Measurements from ENCODE around the gene DLG2. TPM values are rescaled to one million over a fixed set of nuclear protein-coding genes. Genes with fewer than 3 reads are reported as not detected.

Gene DLG2
- total and polyA plus RNA-seq, 2 of the 4 experiments (the other 2 are of a cell fraction), result 0.31 to 0.36 TPM

GRCh38 chr11:85673393-85673792, 46.2 kb upstream of the DLG2 start:
- BruUV-seq (replicated peaks), result no TSS peak
- POLR2A ChIA-PET (ENCODE audit: unreplicated experiment), result no interaction called here

More at GRCh38 chr11:85673393-85673792, 46.2 kb upstream of the DLG2 start:
- H3K23ac ChIP-seq (ENCODE audit: low read depth, low read length), result no peak overlapping the region
- H2AK9ac ChIP-seq (replicated peaks; ENCODE audit: low read depth, low read length, poor library complexity), result no peak overlapping the region
- dilution Hi-C loops (cut with HindIII; ENCODE audit: low sequenced_read_pairs, unreplicated experiment), result no loop called here
- H3K4me1 ChIP-seq (ENCODE audit: control insufficient read depth, insufficient read depth, low read length), result no peaks in the 10 kb centered on the region
- H2AK5ac ChIP-seq (ENCODE audit: low read depth, low read length), result no peak overlapping the region
- no peak overlapping the region for H3K4me3 ChIP-seq (ENCODE audit: insufficient read depth, low read depth, low read length)
- TF ChIP-seq RCOR1 (IDR thresholded peaks at IDR 0.05; ENCODE audit: insufficient replicate concordance, low read length) (no peak), MAFK (IDR thresholded peaks at IDR 0.05; ENCODE audit: low read depth, low read length) (no peak), MXI1 (IDR thresholded peaks at IDR 0.05; ENCODE audit: borderline replicate concordance, low read depth, low read length) (no peak), FOS (IDR thresholded peaks at IDR 0.05; ENCODE audit: low read depth, low read length) (0 out of 2 replicates have a peak, but pooled peaks have one; percentile 8), POLR2A (IDR thresholded peaks at IDR 0.05; ENCODE audit: low read depth, low read length) (no peak)
- TF ChIP-seq, protein P1, sequence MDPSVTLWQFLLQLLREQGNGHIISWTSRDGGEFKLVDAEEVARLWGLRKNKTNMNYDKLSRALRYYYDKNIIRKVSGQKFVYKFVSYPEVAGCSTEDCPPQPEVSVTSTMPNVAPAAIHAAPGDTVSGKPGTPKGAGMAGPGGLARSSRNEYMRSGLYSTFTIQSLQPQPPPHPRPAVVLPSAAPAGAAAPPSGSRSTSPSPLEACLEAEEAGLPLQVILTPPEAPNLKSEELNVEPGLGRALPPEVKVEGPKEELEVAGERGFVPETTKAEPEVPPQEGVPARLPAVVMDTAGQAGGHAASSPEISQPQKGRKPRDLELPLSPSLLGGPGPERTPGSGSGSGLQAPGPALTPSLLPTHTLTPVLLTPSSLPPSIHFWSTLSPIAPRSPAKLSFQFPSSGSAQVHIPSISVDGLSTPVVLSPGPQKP (IDR thresholded peaks at IDR 0.05; ENCODE audit: borderline replicate concordance, low read depth, low read length), result no peak
- no peak overlapping the region for H2BK5ac ChIP-seq (ENCODE audit: low read depth, low read length, poor library complexity, severe bottlenecking)
- H4K8ac ChIP-seq (ENCODE audit: low read depth in 2 of 2, low read length in 2 of 2), result no peak overlapping the region
- no peaks in the 10 kb centered on the region for H3K36me3 ChIP-seq (ENCODE audit: control insufficient read depth, insufficient read depth, low read length)
- no peaks in the 10 kb centered on the region for H3K27me3 ChIP-seq (ENCODE audit: control insufficient read depth, insufficient read depth, low read length)
- H2AFZ ChIP-seq (replicated peaks; ENCODE audit: low read length, poor library complexity), result no peak overlapping the region
- no peak overlapping the region for H3K56ac ChIP-seq (ENCODE audit: extremely low read depth, insufficient read depth, low read length)
- H2BK15ac ChIP-seq (ENCODE audit: low read depth, low read length), result no peak overlapping the region
- ATAC-seq (ENCODE audit: low read depth) (no peak), DNase-seq (peak; percentile 23)
- H4K5ac ChIP-seq (ENCODE audit: low read depth, low read length), result no peak overlapping the region
- no CpG with 5 or more reads among the region's 3 CpGs for WGBS, 2 experiments (ENCODE audit: extremely low coverage in 2 of 2, insufficient read length in 1 of 2)
- H3K79me1 ChIP-seq (ENCODE audit: low read depth in 1 of 2, low read length in 2 of 2), result no peaks in the 10 kb centered on the region
- CTCF ChIA-PET, result no interaction called here
- no peak overlapping the region for H4K91ac ChIP-seq (ENCODE audit: insufficient read depth, low read depth, low read length)
- H3K9ac ChIP-seq (ENCODE audit: low read depth, low read length), result no peak overlapping the region
- H3K9me3 ChIP-seq (ENCODE audit: control insufficient read depth, insufficient read depth, low read length), result no peaks in the 10 kb centered on the region
- intact Hi-C loops (cut with micrococcal nuclease), result no loop called here
- no peak overlapping the region for H2BK120ac ChIP-seq (ENCODE audit: low read depth, low read length)
- H3K18ac ChIP-seq (ENCODE audit: low read depth, low read length), result no peak overlapping the region
- no peak overlapping the region for H3K14ac ChIP-seq (replicated peaks; ENCODE audit: low read depth, low read length)
- H3K27ac ChIP-seq (ENCODE audit: insufficient read depth, low read length), result no peak overlapping the region
- no peaks in the 10 kb centered on the region for H4K20me1 ChIP-seq (ENCODE audit: insufficient read depth, low read length)
- H3K4ac ChIP-seq (ENCODE audit: low read depth, low read length), result no peak overlapping the region
- H3K9me1 ChIP-seq (ENCODE audit: insufficient read depth, low read length), result no peaks in the 10 kb centered on the region
- in situ Hi-C loops (cut with MboI; ENCODE audit: low sequenced_read_pairs), result no loop called here
- H2BK20ac ChIP-seq (ENCODE audit: low read depth, low read length), result no peak overlapping the region
- H3K4me2 ChIP-seq (ENCODE audit: low read depth, low read length), result no peak overlapping the region

Data from IMR-90 (cell line).